K562 (cell line): ENCODE data around the gene SOWAHC. TPM values are rescaled to one million over a fixed set of nuclear protein-coding genes. Genes with fewer than 3 reads are reported as not detected.

ENCODE experiments used
- ATAC-seq: fragments of 200-7000 bp; cut with Tn5 transposase; 3 replicates; pipeline ENCODE4 v1.9.1; 2020; ENCODE audit warnings: moderate library complexity
- BruUV-seq: library from RNA; stranded (reverse); fragments of 400-500 nt; replicated peaks from 2 replicates; lab custom pipeline; 2021; lab: Mats Ljungman, UMichigan
- CTCF ChIA-PET: fragments of 300-600 bp; formaldehyde crosslinking; extraction: SDS; loops from one replicate; lab custom pipeline; 2021; ENCODE audit warnings: low intra/inter-chr PET ratio; lab: Yijun Ruan, JAX
- POLR2A ChIA-PET: fragments of 300-600, 350-650 bp; sonication (Branson Sonifier 250); formaldehyde crosslinking; extraction: SDS; loops from one replicate; lab custom pipeline; 2021; ENCODE audit warnings: antibody characterized with exemption, inconsistent platforms; lab: Yijun Ruan, JAX
- DNase-seq, 4 experiments: peaks; one replicate each; pipeline versions ENCODE4 v3.0.0 to v3.0.0-alpha.2; 2011 to 2018; ENCODE audit warnings: low spot score in 3 of 4, mixed read lengths in 3 of 4; ENCODE audit errors: extremely low read depth in 1 of 4
- FAIRE-seq: peaks from 2 replicates; lab custom pipeline; 2011; peaks lifted over from hg19 to GRCh38; lab: Jason Lieb, UNC
- H2AFZ ChIP-seq: 2 replicates; pipeline ENCODE4 v1.6.0; 2011; ENCODE audit warnings: low read depth, low read length, control low read depth, inconsistent platforms
- H3K27ac ChIP-seq: fragments of 200-600 bp; 3 replicates; pipeline ENCODE4 v1.8.0; 2011; ENCODE audit warnings: low read depth, mild to moderate bottlenecking, control low read depth, inconsistent platforms, low read length, moderate library complexity, mixed read lengths; ENCODE audit errors: extremely low read depth
- H3K27me3 ChIP-seq, 2 experiments: fragments of 300-600 bp in 1 of 2; 2 replicates in 1 of 2; 3 replicates in 1 of 2; pipeline versions ENCODE4 v1.6.0 to v1.8.0; 2011; ENCODE audit warnings: inconsistent platforms in 2 of 2, low read length in 2 of 2, mild to moderate bottlenecking in 1 of 2, mixed read lengths in 1 of 2, moderate library complexity in 1 of 2; ENCODE audit not compliant: control insufficient read depth in 2 of 2, insufficient read depth in 2 of 2
- H3K36me3 ChIP-seq: fragments of 300-600 bp; 3 replicates; pipeline ENCODE4 v1.8.0; 2011; ENCODE audit warnings: mild to moderate bottlenecking, low read length, inconsistent platforms; ENCODE audit not compliant: control insufficient read depth, insufficient read depth
- H3K4me1 ChIP-seq, 2 experiments: fragments of 200-600 bp in 1 of 2; replicated peaks in 1 of 2; 2 replicates in 1 of 2; 3 replicates in 1 of 2; pipeline versions ENCODE4 v1.5.1 to v1.8.0; 2011; ENCODE audit warnings: inconsistent platforms in 2 of 2, low read length in 2 of 2, mild to moderate bottlenecking in 1 of 2, mixed read lengths in 1 of 2, moderate library complexity in 1 of 2; ENCODE audit not compliant: control insufficient read depth in 2 of 2, insufficient read depth in 2 of 2
- H3K4me2 ChIP-seq: 2 replicates; pipeline ENCODE4 v1.6.1; 2011; ENCODE audit warnings: low read length, control low read depth, inconsistent platforms, mixed read lengths; ENCODE audit not compliant: insufficient read depth
- H3K4me3 ChIP-seq: fragments of 200-600 bp; sonication (generic), shearing (Covaris generic); 2 replicates; pipeline ENCODE4 v1.5.1; 2016; ENCODE audit warnings: control low read depth, inconsistent platforms
- H3K79me2 ChIP-seq: fragments of 200-600 bp; 3 replicates; pipeline ENCODE4 v1.8.0; 2011; ENCODE audit warnings: low read length, inconsistent platforms; ENCODE audit not compliant: control insufficient read depth, insufficient read depth
- H3K9ac ChIP-seq, 2 experiments: 2 replicates each; pipeline versions ENCODE4 v1.6.0 to v1.6.1; 2011; ENCODE audit warnings: low read depth in 2 of 2, low read length in 2 of 2, control low read depth in 1 of 2, inconsistent platforms in 1 of 2, mild to moderate bottlenecking in 1 of 2, mixed read lengths in 1 of 2; ENCODE audit not compliant: insufficient read depth in 1 of 2
- H3K9me1 ChIP-seq: one replicate; pipeline ENCODE4 v1.6.0; 2011; ENCODE audit warnings: inconsistent platforms, mild to moderate bottlenecking, low read length, moderate library complexity; ENCODE audit not compliant: control insufficient read depth, insufficient read depth
- H3K9me3 ChIP-seq: replicated peaks from 2 replicates; pipeline ENCODE4 v1.5.1; 2011; ENCODE audit warnings: low read depth, low read length, inconsistent platforms; ENCODE audit not compliant: control insufficient read depth, insufficient read depth
- H4K20me1 ChIP-seq: replicated peaks from 2 replicates; pipeline ENCODE4 v1.6.1; 2011; ENCODE audit warnings: low read length, inconsistent platforms, mixed read lengths; ENCODE audit not compliant: control insufficient read depth, insufficient read depth
- ASH1L ChIP-seq: fragments of 450-650 bp; IDR thresholded peaks from 2 replicates; pipeline ENCODE4 v1.6.1; 2018; ENCODE audit warnings: borderline replicate concordance, mild to moderate bottlenecking, low read depth; ENCODE audit not compliant: partially characterized antibody
- FUS ChIP-seq: fragments of 200-400 bp; formaldehyde crosslinking; optimal IDR thresholded peaks from 2 replicates; pipeline ENCODE3; 2017; ENCODE audit warnings: low read depth, low read length
- NCOA1 ChIP-seq: fragments of 450-650 bp; IDR thresholded peaks from 2 replicates; pipeline ENCODE4 v1.6.1; 2016; ENCODE audit warnings: low read depth
- RBM39 ChIP-seq: fragments of 200-400 bp; formaldehyde crosslinking; optimal IDR thresholded peaks from 2 replicates; pipeline ENCODE3; 2018; ENCODE audit warnings: low read depth, low read length
- ZBTB8A ChIP-seq: fragments of 450-650 bp; IDR thresholded peaks from 2 replicates; pipeline ENCODE4 v1.6.1; 2018; ENCODE audit warnings: mild to moderate bottlenecking, moderate library complexity; ENCODE audit not compliant: partially characterized antibody
- ZNF121 ChIP-seq: sonication (generic); formaldehyde crosslinking; conservative IDR thresholded peaks from 2 replicates; pipeline ENCODE4 v1.8.0; 2022; ENCODE audit warnings: missing genetic modification reagents
- ZNF76 ChIP-seq: fragments of 250-450 bp; sonication (Bioruptor Pico); IDR thresholded peaks from 2 replicates; pipeline ENCODE4 v1.4.0; 2020; ENCODE audit warnings: mild to moderate bottlenecking, moderate library complexity, borderline replicate concordance
- WGBS: fragments of 100-300 bp; shearing (Covaris generic); methylation state at CpG from one replicate; pipeline ENCODE4 v1.1.6; 2016; ENCODE audit warnings: low coverage, mixed read lengths; ENCODE audit not compliant: insufficient coverage; ENCODE audit errors: missing lambda C conversion rate; 5-methylcytosine and 5-hydroxymethylcytosine counted together
- in situ Hi-C: fragments of 300-500 bp; cut with MboI; formaldehyde crosslinking; loops from 4 replicates; pipeline ENCODE4 v1.15.0; 2018; ENCODE audit warnings: inconsistent platforms, mixed read lengths
- intact Hi-C: fragments of 100-400 bp; cut with micrococcal nuclease; formaldehyde crosslinking; loops from 2 replicates; pipeline ENCODE4 v1.14.2; 2022
- polyA plus RNA-seq, 8 experiments: library from polyadenylated mRNA; depleted of rRNA in 4 of 8; stranded (reverse) in 5 of 8; unstranded in 3 of 8; fragments of >200 nt; fragmentation: Nextera tagmentation in 2 of 8; fragmentation: Illumina TruSeq in 1 of 8; extraction: Ambion mirVana in 2 of 8; extraction: Trizol in 1 of 8; gene quantifications; 2 replicates each; pipeline versions ENCODE4 v1.2.1 to v1.2.3, GENCODE V29; 2011 to 2014; ENCODE audit warnings: inconsistent platforms in 1 of 8, missing spikeins in 1 of 8
- total RNA-seq, 7 experiments: library from RNA; depleted of rRNA in 6 of 7; stranded (reverse); fragments of >200 nt in 6 of 7; fragmentation: Illumina TruSeq in 2 of 7; extraction: Trizol in 2 of 7; gene quantifications; 2 replicates each; pipeline versions ENCODE4 v1.2.1 to v1.2.3, GENCODE V29; 2011 to 2021; ENCODE audit warnings: low replicate concordance in 1 of 7
- TF ChIP-seq, protein P1 (sequence below), 2 experiments: fragments of 250-450 bp in 1 of 2; fragments of 450-650 bp in 1 of 2; sonication (Bioruptor Pico) in 1 of 2; IDR thresholded peaks; 2 replicates each; pipeline versions ENCODE4 v1.6.1 to v1.8.0; 2016 to 2021; ENCODE audit warnings: mild to moderate bottlenecking in 2 of 2, moderate library complexity in 2 of 2, missing compliant biosample characterization in 1 of 2, missing genetic modification characterization in 1 of 2
- TF ChIP-seq, protein P2 (sequence below): fragments of 250-450 bp; sonication (Bioruptor Pico); IDR thresholded peaks from 2 replicates; pipeline ENCODE4 v1.5.0; 2021; ENCODE audit warnings: mild to moderate bottlenecking, borderline replicate concordance
- TF ChIP-seq, protein P3 (sequence below): fragments of 200-800 bp; sonication (Bioruptor generic); IDR thresholded peaks from 2 replicates; pipeline ENCODE4 v1.6.1; 2017; ENCODE audit warnings: missing genetic modification characterization, missing compliant biosample characterization

The SOWAHC gene
- total and polyA plus RNA-seq, 9 of the 15 experiments (the other 6 are each of a cell fraction or from before 2014, with no cell fraction given), result 0.04 TPM; not detected in 8

DNA sequence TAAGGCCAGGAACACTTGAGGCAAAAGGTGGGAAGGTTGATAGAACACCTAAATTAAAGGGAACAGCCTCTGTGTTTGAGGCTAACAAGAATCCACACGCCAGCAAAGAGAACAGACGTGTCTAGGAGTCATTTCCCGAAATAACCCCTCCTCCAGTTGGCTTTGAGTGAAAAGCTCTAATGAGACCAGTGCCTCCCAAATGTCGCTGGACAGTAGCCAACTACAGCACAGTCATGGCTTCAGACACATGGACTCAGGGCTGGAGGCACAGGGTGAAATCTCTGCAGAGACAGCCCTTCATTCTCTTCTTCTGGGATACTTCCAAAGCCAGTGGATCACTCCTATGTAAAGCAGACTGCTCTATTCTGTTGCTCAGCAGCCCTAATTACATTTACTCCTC, 49.6 kb downstream of the SOWAHC start:
- FAIRE-seq, result no peak
- no peak overlapping the region for H3K4me2 ChIP-seq

DNA sequence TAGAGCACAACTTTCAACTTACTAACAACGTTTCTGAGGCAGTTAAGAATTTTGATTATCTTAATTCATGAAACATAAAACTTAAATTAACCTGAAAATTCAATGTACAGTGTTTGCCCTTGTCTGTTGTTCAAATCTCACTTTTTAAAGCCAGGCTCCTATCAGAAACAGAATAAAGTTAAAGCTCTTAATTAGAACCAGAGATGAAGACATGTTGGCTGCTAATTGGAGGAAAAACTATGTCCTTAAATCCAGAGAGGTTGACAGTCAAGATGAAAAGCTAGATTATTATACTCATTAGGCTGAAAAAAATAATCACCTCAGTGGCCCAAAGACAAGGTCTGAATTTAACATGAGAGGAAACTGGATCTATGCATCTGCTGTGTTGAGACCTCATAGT, 52.3 kb downstream of the SOWAHC start:
- no TSS peak for BruUV-seq
- CTCF ChIA-PET, result no interaction called here

More for the DNA sequence above, 49.6 kb downstream of the SOWAHC start:
- H3K27me3 ChIP-seq, result no peaks in the 10 kb centered on the region
- DNase-seq (no peak), ATAC-seq (no peak)
- 2% methylated on average over 4 of the region's 4 CpGs for WGBS
- ChIA-PET CTCF (no interaction called here), POLR2A (interaction anchor here (1.0 kb wide), 1 partner anchor 9 kb away, joined by 3 read pairs; no protein-coding TSS in a partner anchor)
- no peaks in the 10 kb centered on the region for H3K9me3 ChIP-seq
- TF ChIP-seq ZNF76, result no peak
- TF ChIP-seq, protein P1, sequence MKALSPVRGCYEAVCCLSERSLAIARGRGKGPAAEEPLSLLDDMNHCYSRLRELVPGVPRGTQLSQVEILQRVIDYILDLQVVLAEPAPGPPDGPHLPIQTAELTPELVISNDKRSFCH (CRISPR knock-in tag; IDR thresholded peaks at IDR 0.05), result no peak
- TF ChIP-seq, protein P1 (tag; IDR thresholded peaks at IDR 0.05), result no peak
- no peaks in the 10 kb centered on the region for H3K36me3 ChIP-seq
- no peak overlapping the region for H3K9ac ChIP-seq
- no peaks in the 10 kb centered on the region for H3K79me2 ChIP-seq
- intact Hi-C loops (no loop called here), in situ Hi-C loops (no loop called here)
- no peak overlapping the region for H3K27ac ChIP-seq
- no peak overlapping the region for H3K4me3 ChIP-seq
- no peaks in the 10 kb centered on the region; a peak in 1 of 5 replicates for H3K4me1 ChIP-seq
- BruUV-seq, result no TSS peak
- H2AFZ ChIP-seq, result no peak overlapping the region
- no peaks in the 10 kb centered on the region for H3K9me1 ChIP-seq
- no peaks in the 10 kb centered on the region for H4K20me1 ChIP-seq

More for the DNA sequence above, 52.3 kb downstream of the SOWAHC start:
- Histone ChIP-seq H3K4me2 (no peak overlapping the region), H3K9me1 (no peaks in the 10 kb centered on the region), H2AFZ (no peak overlapping the region), H3K9ac (no peak overlapping the region), H3K79me2 (no peaks in the 10 kb centered on the region), H3K27me3 (no peaks in the 10 kb centered on the region), H3K9me3 (no peaks in the 10 kb centered on the region), H3K4me1 (no peaks in the 10 kb centered on the region), H3K4me3 (no peak overlapping the region), H3K36me3 (no peaks in the 10 kb centered on the region), H4K20me1 (no peaks in the 10 kb centered on the region), H3K27ac (no peak overlapping the region)
- POLR2A ChIA-PET, result no interaction called here
- ATAC-seq (no peak), DNase-seq (no peak), FAIRE-seq (no peak)
- in situ Hi-C loops (no loop called here), intact Hi-C loops (no loop called here)
- TF ChIP-seq FUS, result no peak
- no peak for TF ChIP-seq RBM39
- no peak for TF ChIP-seq ZBTB8A
- TF ChIP-seq ASH1L, result no peak
- TF ChIP-seq, protein P2, sequence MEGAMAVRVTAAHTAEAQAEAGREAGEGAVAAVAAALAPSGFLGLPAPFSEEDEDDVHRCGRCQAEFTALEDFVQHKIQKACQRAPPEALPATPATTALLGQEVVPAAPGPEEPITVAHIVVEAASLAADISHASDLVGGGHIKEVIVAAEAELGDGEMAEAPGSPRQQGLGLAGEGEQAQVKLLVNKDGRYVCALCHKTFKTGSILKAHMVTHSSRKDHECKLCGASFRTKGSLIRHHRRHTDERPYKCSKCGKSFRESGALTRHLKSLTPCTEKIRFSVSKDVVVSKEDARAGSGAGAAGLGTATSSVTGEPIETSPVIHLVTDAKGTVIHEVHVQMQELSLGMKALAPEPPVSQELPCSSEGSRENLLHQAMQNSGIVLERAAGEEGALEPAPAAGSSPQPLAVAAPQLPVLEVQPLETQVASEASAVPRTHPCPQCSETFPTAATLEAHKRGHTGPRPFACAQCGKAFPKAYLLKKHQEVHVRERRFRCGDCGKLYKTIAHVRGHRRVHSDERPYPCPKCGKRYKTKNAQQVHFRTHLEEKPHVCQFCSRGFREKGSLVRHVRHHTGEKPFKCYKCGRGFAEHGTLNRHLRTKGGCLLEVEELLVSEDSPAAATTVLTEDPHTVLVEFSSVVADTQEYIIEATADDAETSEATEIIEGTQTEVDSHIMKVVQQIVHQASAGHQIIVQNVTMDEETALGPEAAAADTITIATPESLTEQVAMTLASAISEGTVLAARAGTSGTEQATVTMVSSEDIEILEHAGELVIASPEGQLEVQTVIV (CRISPR knock-in tag), result no peak
- TF ChIP-seq ZNF121 (CRISPR knock-in tag), result no peak
- TF ChIP-seq, protein P3, sequence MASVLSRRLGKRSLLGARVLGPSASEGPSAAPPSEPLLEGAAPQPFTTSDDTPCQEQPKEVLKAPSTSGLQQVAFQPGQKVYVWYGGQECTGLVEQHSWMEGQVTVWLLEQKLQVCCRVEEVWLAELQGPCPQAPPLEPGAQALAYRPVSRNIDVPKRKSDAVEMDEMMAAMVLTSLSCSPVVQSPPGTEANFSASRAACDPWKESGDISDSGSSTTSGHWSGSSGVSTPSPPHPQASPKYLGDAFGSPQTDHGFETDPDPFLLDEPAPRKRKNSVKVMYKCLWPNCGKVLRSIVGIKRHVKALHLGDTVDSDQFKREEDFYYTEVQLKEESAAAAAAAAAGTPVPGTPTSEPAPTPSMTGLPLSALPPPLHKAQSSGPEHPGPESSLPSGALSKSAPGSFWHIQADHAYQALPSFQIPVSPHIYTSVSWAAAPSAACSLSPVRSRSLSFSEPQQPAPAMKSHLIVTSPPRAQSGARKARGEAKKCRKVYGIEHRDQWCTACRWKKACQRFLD (CRISPR knock-in tag), result no peak
- TF ChIP-seq NCOA1, result no peak
- WGBS, result 0% methylated on average over 1 of the region's 1 CpG
